Muscle layer of colon (tissue), 2 donors: ENCODE measurements around the gene CCNY.
A peak's percentile ranks its signal among the peaks of the same experiment; 100 is the strongest.
"Not testable (repeated sequence)": the region's sequence is repeated elsewhere in the genome, so short reads cannot be mapped to it uniquely, and the experiment has no call there.

Experiments used
- H3K27ac ChIP-seq: one replicate; pipeline ENCODE4 v1.7.0; 2013; ENCODE audit warnings: low read depth, mild to moderate bottlenecking, low read length, moderate library complexity
- H3K27me3 ChIP-seq, 2 donors: one replicate each; pipeline ENCODE4 v1.7.0; 2013; ENCODE audit warnings: low read length in 2 of 2, mild to moderate bottlenecking in 2 of 2; ENCODE audit not compliant: insufficient read depth in 2 of 2, control insufficient read depth in 1 of 2
- H3K36me3 ChIP-seq: one replicate; pipeline ENCODE4 v1.7.0; 2013; ENCODE audit warnings: mild to moderate bottlenecking, low read length; ENCODE audit not compliant: insufficient read depth
- H3K4me1 ChIP-seq: one replicate; pipeline ENCODE4 v1.7.0; 2013; ENCODE audit warnings: mild to moderate bottlenecking, low read length; ENCODE audit not compliant: insufficient read depth
- H3K4me3 ChIP-seq, 2 donors: one replicate each; pipeline ENCODE4 v1.7.0; 2013; ENCODE audit warnings: low read length in 2 of 2, low read depth in 1 of 2, mild to moderate bottlenecking in 1 of 2, moderate library complexity in 1 of 2
- H3K9ac ChIP-seq: one replicate; pipeline ENCODE4 v1.7.0; 2013; ENCODE audit warnings: low read length
- H3K9me3 ChIP-seq: one replicate; pipeline ENCODE4 v1.7.0; 2013; ENCODE audit warnings: mild to moderate bottlenecking, low read length
- donor health status: abdominal sarcoma.
- donor health status: Adenocarcinoma of cecum.

The CCNY gene

GRCh38 chr10:35336084-35336831, at the start of gene CCNY:
CCNY (plus strand) TSS chr10:35336509; CDS start chr10:35337054, 545 bp downstream.
- Histone ChIP-seq H3K36me3 (no peaks in the 10 kb centered on the region), H3K27me3 (no peaks in the 10 kb centered on the region), H3K9ac (peak within 1 kb of the TSS; percentile 81), H3K4me3 (peak within 1 kb of the TSS; percentile 83 to 89), H3K9me3 (no peaks in the 10 kb centered on the region), H3K27ac (peak within 1 kb of the TSS; percentile 79), H3K4me1 (peaks cover 63% of the 10 kb centered on the region)

- Histone ChIP-seq H3K9ac (no peak overlapping the region), H3K4me1 (no peaks in the 10 kb centered on the region), H3K36me3 (no peaks in the 10 kb centered on the region), H3K27me3 (no peaks in the 10 kb centered on the region), H3K4me3 (no peak overlapping the region), H3K9me3 (no peaks in the 10 kb centered on the region), H3K27ac (no peak overlapping the region)
These were observed 47.1 kb upstream of the CCNY start for GRCh38 chr10:35289198-35289597.

- H3K27ac ChIP-seq: no peak overlapping the region
- no peak overlapping the region for H3K9ac ChIP-seq
- H3K4me1 ChIP-seq: no peaks in the 10 kb centered on the region
- no peak overlapping the region for H3K4me3 ChIP-seq
- H3K9me3 ChIP-seq: no peaks in the 10 kb centered on the region
- H3K27me3 ChIP-seq: no peaks in the 10 kb centered on the region
- H3K36me3 ChIP-seq: no peaks in the 10 kb centered on the region
These were observed 41.8 kb upstream of the CCNY start for GRCh38 chr10:35294506-35294905.

- Histone ChIP-seq H3K9ac (no peak overlapping the region), H3K9me3 (no peaks in the 10 kb centered on the region), H3K27me3 (no peaks in the 10 kb centered on the region), H3K27ac (no peak overlapping the region), H3K4me1 (no peaks in the 10 kb centered on the region), H3K36me3 (no peaks in the 10 kb centered on the region), H3K4me3 (no peak overlapping the region)
These were observed 37.3 kb upstream of the CCNY start for GRCh38 chr10:35299016-35299415.

- Histone ChIP-seq H3K4me1 (no peaks in the 10 kb centered on the region), H3K27me3 (no peaks in the 10 kb centered on the region), H3K4me3 (no peak overlapping the region), H3K36me3 (no peaks in the 10 kb centered on the region), H3K9ac (no peak overlapping the region), H3K27ac (no peak overlapping the region), H3K9me3 (no peaks in the 10 kb centered on the region)
These were observed 36.1 kb upstream of the CCNY start for GRCh38 chr10:35300063-35300699.

- H3K9ac ChIP-seq: no peak overlapping the region
- no peak overlapping the region for H3K27ac ChIP-seq
- no peaks in the 10 kb centered on the region for H3K9me3 ChIP-seq
- H3K4me3 ChIP-seq: no peak overlapping the region
- H3K36me3 ChIP-seq: no peaks in the 10 kb centered on the region
- H3K27me3 ChIP-seq: peaks cover 0 to 4% of the 10 kb centered on the region in 2 donors
- no peaks in the 10 kb centered on the region for H3K4me1 ChIP-seq
These were observed 31.7 kb upstream of the CCNY start for GRCh38 chr10:35304649-35305048.

- Histone ChIP-seq H3K9me3 (no peaks in the 10 kb centered on the region), H3K36me3 (no peaks in the 10 kb centered on the region), H3K4me3 (no peak overlapping the region), H3K9ac (no peak overlapping the region), H3K27me3 (peaks cover 0 to 4% of the 10 kb centered on the region in 2 donors), H3K27ac (no peak overlapping the region), H3K4me1 (no peaks in the 10 kb centered on the region)
These were observed 29.5 kb upstream of the CCNY start for GRCh38 chr10:35306852-35307251.

- no peaks in the 10 kb centered on the region for H3K4me1 ChIP-seq
- H3K36me3 ChIP-seq: no peaks in the 10 kb centered on the region
- H3K27me3 ChIP-seq: peaks cover 0 to 4% of the 10 kb centered on the region in 2 donors
- no peak overlapping the region for H3K4me3 ChIP-seq
- no peak overlapping the region for H3K9ac ChIP-seq
- H3K9me3 ChIP-seq: no peaks in the 10 kb centered on the region
- H3K27ac ChIP-seq: no peak overlapping the region
These were observed 29.0 kb upstream of the CCNY start for GRCh38 chr10:35307297-35307696.

GRCh38 chr10:35308809-35309208, 27.5 kb upstream of the CCNY start:
- H3K9ac ChIP-seq: no peak overlapping the region
- no peaks in the 10 kb centered on the region for H3K4me1 ChIP-seq
- no peak overlapping the region for H3K4me3 ChIP-seq
- H3K36me3 ChIP-seq: no peaks in the 10 kb centered on the region
- H3K27ac ChIP-seq: no peak overlapping the region
- peaks cover 0 to 4% of the 10 kb centered on the region in 2 donors for H3K27me3 ChIP-seq
- H3K9me3 ChIP-seq: no peaks in the 10 kb centered on the region

GRCh38 chr10:35314142-35314541, 22.2 kb upstream of the CCNY start:
- not testable (repeated sequence) for H3K27ac ChIP-seq, H3K4me1 ChIP-seq, H3K4me3 ChIP-seq, H3K9ac ChIP-seq, H3K36me3 ChIP-seq, H3K9me3 ChIP-seq, H3K27me3 ChIP-seq

- not testable (repeated sequence) for H3K27me3 ChIP-seq, H3K9me3 ChIP-seq, H3K4me3 ChIP-seq, H3K9ac ChIP-seq, H3K36me3 ChIP-seq, H3K4me1 ChIP-seq, H3K27ac ChIP-seq
These were observed 21.1 kb upstream of the CCNY start for GRCh38 chr10:35315235-35315634.
